CD4-positive, alpha-beta memory T cell (primary cell): ENCODE results near the gene SUGP2. TPM values are rescaled to one million over a fixed set of nuclear protein-coding genes. Genes with fewer than 3 reads are reported as not detected.

Experiments used
- CTCF ChIA-PET: fragments of 350-600 bp; sonication (Branson Sonifier 250); formaldehyde crosslinking; loops from one replicate; lab custom pipeline; 2021; ENCODE audit warnings: inconsistent platforms; ENCODE audit not compliant: partially characterized antibody; lab: Charles Lee
- POLR2A ChIA-PET: fragments of 350-600 bp; sonication (Branson Sonifier 250); formaldehyde crosslinking; loops from one replicate; lab custom pipeline; 2021; ENCODE audit not compliant: partially characterized antibody; lab: Charles Lee
- DNase-seq, 5 donors: peaks; one replicate each; pipeline versions ENCODE4 v3.0.0 to v3.0.0-alpha.2; 2020 to 2022; ENCODE audit warnings: mixed read lengths in 1 of 5
- H3K27ac ChIP-seq: one replicate; pipeline ENCODE4 v1.7.0; 2013; ENCODE audit warnings: low read depth, low read length
- H3K27me3 ChIP-seq: 2 replicates; pipeline ENCODE4 v1.7.0; 2013; ENCODE audit warnings: mild to moderate bottlenecking, low read length, moderate library complexity; ENCODE audit not compliant: insufficient read depth
- H3K36me3 ChIP-seq: 2 replicates; pipeline ENCODE4 v1.7.0; 2013; ENCODE audit warnings: mild to moderate bottlenecking, low read length, moderate library complexity; ENCODE audit not compliant: insufficient read depth
- H3K4me1 ChIP-seq: 2 replicates; pipeline ENCODE4 v1.7.0; 2013; ENCODE audit warnings: mild to moderate bottlenecking, low read length, moderate library complexity; ENCODE audit not compliant: insufficient read depth
- H3K4me3 ChIP-seq, 2 donors: one replicate each; pipeline ENCODE4 v1.7.0; 2013; ENCODE audit warnings: low read length in 2 of 2, mild to moderate bottlenecking in 1 of 2
- H3K9me3 ChIP-seq, 2 donors: one replicate each; pipeline ENCODE4 v1.7.0; 2013; ENCODE audit warnings: low read length in 2 of 2, control low read depth in 1 of 2; ENCODE audit not compliant: control insufficient read depth in 1 of 2
- H3K27ac Mint-ChIP-seq, 7 donors: one replicate each; pipeline ENCODE4 v1.8.0; 2020 to 2021; ENCODE audit warnings: mixed read lengths in 7 of 7, mild to moderate bottlenecking in 6 of 7, inconsistent platforms in 3 of 7, moderate library complexity in 3 of 7
- H3K27me3 Mint-ChIP-seq, 2 donors: one replicate each; pipeline ENCODE4 v1.8.0; 2020 to 2021; ENCODE audit warnings: mixed read lengths in 2 of 2
- H3K36me3 Mint-ChIP-seq, 2 donors: one replicate each; pipeline ENCODE4 v1.8.0; 2020 to 2021; ENCODE audit warnings: mixed read lengths in 2 of 2, inconsistent platforms in 1 of 2, mild to moderate bottlenecking in 1 of 2
- H3K4me1 Mint-ChIP-seq, 4 donors: one replicate each; pipeline ENCODE4 v1.8.0; 2020 to 2021; ENCODE audit warnings: mixed read lengths in 4 of 4, mild to moderate bottlenecking in 1 of 4
- H3K4me3 Mint-ChIP-seq, 8 donors: one replicate each; pipeline ENCODE4 v1.8.0; 2020 to 2021; ENCODE audit warnings: mixed read lengths in 8 of 8, mild to moderate bottlenecking in 7 of 8, moderate library complexity in 6 of 8, inconsistent platforms in 3 of 8
- H3K9me3 Mint-ChIP-seq, 8 donors: one replicate each; pipeline ENCODE4 v1.8.0; 2020 to 2021; ENCODE audit warnings: mixed read lengths in 8 of 8, mild to moderate bottlenecking in 5 of 8, inconsistent platforms in 3 of 8, moderate library complexity in 1 of 8
- intact Hi-C: fragments of 100-400 bp; cut with micrococcal nuclease; formaldehyde crosslinking; loops from one replicate; pipeline ENCODE4 v1.15.1; 2023
- polyA plus RNA-seq, 2 donors: library from polyadenylated mRNA; unstranded; fragments of 300-500 nt; fragmentation: Illumina TruSeq; gene quantifications; one replicate each; pipeline ENCODE4 v1.2.3, GENCODE V29; 2021
- total RNA-seq, 2 experiments: library from RNA; stranded (reverse); gene quantifications; one replicate each; pipeline ENCODE4 v1.2.3, GENCODE V29; 2021

SUGP2 gene
- total and polyA plus RNA-seq, 4 experiments from 2014 or later: 3.9 to 113 (median 59.6) TPM

GRCh38 chr19:18948976-18949356, 84.4 kb downstream of the SUGP2 start:
- H3K27me3 ChIP-seq: no peaks in the 10 kb centered on the region
- intact Hi-C loops: no loop called here
- no peaks in the 10 kb centered on the region for H3K9me3 Mint-ChIP-seq
- ChIA-PET POLR2A (no interaction called here), CTCF (no interaction called here)
- no peak overlapping the region for H3K27ac Mint-ChIP-seq
- H3K4me1 ChIP-seq: no peaks in the 10 kb centered on the region
- H3K36me3 Mint-ChIP-seq: no peaks in the 10 kb centered on the region
- no peak overlapping the region for H3K4me3 ChIP-seq
- no peak overlapping the region for H3K27ac ChIP-seq
- no peak for DNase-seq
- H3K27me3 Mint-ChIP-seq: peaks cover 0 to 8% of the 10 kb centered on the region in 2 donors
- H3K4me1 Mint-ChIP-seq: peaks cover 2 to 17% (median 5%) of the 10 kb centered on the region in 4 donors
- H3K36me3 ChIP-seq: no peaks in the 10 kb centered on the region
- H3K9me3 ChIP-seq: no peaks in the 10 kb centered on the region
- H3K4me3 Mint-ChIP-seq: peak overlapping the region in 2 of 8 donors; percentile 11 to 27

- Histone ChIP-seq H3K4me3 (no peak overlapping the region), H3K9me3 (no peaks in the 10 kb centered on the region), H3K4me1 (no peaks in the 10 kb centered on the region), H3K27ac (no peak overlapping the region), H3K36me3 (no peaks in the 10 kb centered on the region), H3K27me3 (no peaks in the 10 kb centered on the region)
- Mint-ChIP-seq H3K27ac (no peak overlapping the region), H3K9me3 (no peaks in the 10 kb centered on the region), H3K36me3 (no peaks in the 10 kb centered on the region), H3K27me3 (peaks cover 0 to 8% of the 10 kb centered on the region in 2 donors), H3K4me3 (no peak overlapping the region), H3K4me1 (peaks cover 2 to 17% (median 5%) of the 10 kb centered on the region in 4 donors)
- intact Hi-C loops: no loop called here
- ChIA-PET POLR2A (no interaction called here), CTCF (no interaction called here)
- DNase-seq: no peak
Observed at GRCh38 chr19:18948075-18948975, 85.0 kb downstream of the SUGP2 start.

GRCh38 chr19:18946918-18947317, 86.4 kb downstream of the SUGP2 start:
- Histone ChIP-seq H3K36me3 (no peaks in the 10 kb centered on the region), H3K27ac (no peak overlapping the region), H3K27me3 (peaks cover 1% of the 10 kb centered on the region), H3K4me3 (no peak overlapping the region), H3K9me3 (no peaks in the 10 kb centered on the region), H3K4me1 (no peaks in the 10 kb centered on the region)
- ChIA-PET CTCF (no interaction called here), POLR2A (no interaction called here)
- peak overlapping the region in 4 of 7 donors; percentile 22 to 69 (median 57) for H3K27ac Mint-ChIP-seq
- DNase-seq: no peak
- H3K36me3 Mint-ChIP-seq: no peaks in the 10 kb centered on the region
- H3K4me3 Mint-ChIP-seq: peak overlapping the region in 3 of 8 donors; percentile 15 to 51 (median 41)
- H3K9me3 Mint-ChIP-seq: no peaks in the 10 kb centered on the region
- intact Hi-C loops: no loop called here
- H3K4me1 Mint-ChIP-seq: peaks cover 2 to 18% (median 5%) of the 10 kb centered on the region in 4 donors
- peaks cover 0 to 8% of the 10 kb centered on the region in 2 donors for H3K27me3 Mint-ChIP-seq

GRCh38 chr19:18946335-18946734, 87.0 kb downstream of the SUGP2 start:
- Histone ChIP-seq H3K4me1 (peaks cover 5% of the 10 kb centered on the region), H3K36me3 (no peaks in the 10 kb centered on the region), H3K4me3 (no peak overlapping the region), H3K27ac (no peak overlapping the region), H3K27me3 (peaks cover 7% of the 10 kb centered on the region), H3K9me3 (no peaks in the 10 kb centered on the region)
- Mint-ChIP-seq H3K4me1 (peaks cover 2 to 24% (median 5%) of the 10 kb centered on the region in 4 donors), H3K9me3 (no peaks in the 10 kb centered on the region), H3K4me3 (peak overlapping the region in 1 of 8 donors; percentile 48), H3K36me3 (no peaks in the 10 kb centered on the region), H3K27ac (peak overlapping the region in 1 of 7 donors; percentile 1), H3K27me3 (peaks cover 1 to 10% of the 10 kb centered on the region in 2 donors)
- no peak for DNase-seq
- intact Hi-C loops: no loop called here
- CTCF ChIA-PET: no interaction called here
- POLR2A ChIA-PET: no interaction called here

GRCh38 chr19:18945297-18945696, 88.0 kb downstream of the SUGP2 start:
- Mint-ChIP-seq H3K4me3 (no peak overlapping the region), H3K9me3 (no peaks in the 10 kb centered on the region), H3K4me1 (peaks cover 3 to 25% (median 5%) of the 10 kb centered on the region in 4 donors), H3K27ac (no peak overlapping the region), H3K36me3 (no peaks in the 10 kb centered on the region), H3K27me3 (peaks cover 1 to 12% of the 10 kb centered on the region in 2 donors)
- no peak overlapping the region for H3K4me3 ChIP-seq
- intact Hi-C loops: no loop called here
- ChIA-PET CTCF (no interaction called here), POLR2A (no interaction called here)
- DNase-seq: no peak
- no peak overlapping the region for H3K27ac ChIP-seq
- peaks cover 11% of the 10 kb centered on the region for H3K4me1 ChIP-seq
- peaks cover 11% of the 10 kb centered on the region for H3K27me3 ChIP-seq
- H3K9me3 ChIP-seq: no peaks in the 10 kb centered on the region
- H3K36me3 ChIP-seq: no peaks in the 10 kb centered on the region

- CTCF ChIA-PET: no interaction called here
- Mint-ChIP-seq H3K9me3 (no peaks in the 10 kb centered on the region), H3K36me3 (no peaks in the 10 kb centered on the region), H3K27me3 (peaks cover 3 to 21% of the 10 kb centered on the region in 2 donors), H3K4me3 (no peak overlapping the region), H3K4me1 (peaks cover 5 to 30% (median 14%) of the 10 kb centered on the region in 4 donors), H3K27ac (no peak overlapping the region)
- peaks cover 12% of the 10 kb centered on the region for H3K27me3 ChIP-seq
- H3K9me3 ChIP-seq: no peaks in the 10 kb centered on the region
- intact Hi-C loops: no loop called here
- H3K36me3 ChIP-seq: no peaks in the 10 kb centered on the region
- H3K4me3 ChIP-seq: no peak overlapping the region
- H3K4me1 ChIP-seq: peaks cover 13% of the 10 kb centered on the region
- POLR2A ChIA-PET: no interaction called here
- no peak overlapping the region for H3K27ac ChIP-seq
- DNase-seq: no peak
Observed at GRCh38 chr19:18943465-18943864, 89.9 kb downstream of the SUGP2 start.

GRCh38 chr19:18942692-18943091, 90.6 kb downstream of the SUGP2 start:
- POLR2A ChIA-PET: no interaction called here

More at GRCh38 chr19:18942692-18943091, 90.6 kb downstream of the SUGP2 start:
- Mint-ChIP-seq H3K27ac (peak overlapping the region in 3 of 7 donors; percentile 17 to 73 (median 41)), H3K4me1 (peaks cover 5 to 26% (median 14%) of the 10 kb centered on the region in 4 donors), H3K4me3 (peak overlapping the region in 5 of 8 donors; percentile 21 to 66 (median 27)), H3K9me3 (no peaks in the 10 kb centered on the region), H3K27me3 (peaks cover 3 to 16% of the 10 kb centered on the region in 2 donors), H3K36me3 (no peaks in the 10 kb centered on the region)
- Histone ChIP-seq H3K4me1 (peaks cover 13% of the 10 kb centered on the region), H3K36me3 (no peaks in the 10 kb centered on the region), H3K9me3 (no peaks in the 10 kb centered on the region), H3K27me3 (peaks cover 12% of the 10 kb centered on the region), H3K4me3 (no peak overlapping the region), H3K27ac (no peak overlapping the region)
- DNase-seq: no peak
- intact Hi-C loops: no loop called here
- CTCF ChIA-PET: no interaction called here
